Liver (tissue), 9 donors: ENCODE measurements around the gene LAYN. TPM values are rescaled to one million over a fixed set of nuclear protein-coding genes. Genes with fewer than 3 reads are reported as not detected.

Experiments used
- DNase-seq: peaks from one replicate; pipeline ENCODE4 v3.0.0-alpha.2; 2017; ENCODE audit warnings: low spot score
- H3K27ac ChIP-seq, 2 donors: one replicate each; pipeline ENCODE4 v1.7.0; 2013; ENCODE audit warnings: inconsistent platforms in 2 of 2, low read length in 2 of 2, control low read depth in 1 of 2, low read depth in 1 of 2, mild to moderate bottlenecking in 1 of 2
- H3K27me3 ChIP-seq, 4 donors: one replicate each; pipeline versions ENCODE4 v1.6.1 to v1.7.0; 2013; ENCODE audit warnings: low read length in 3 of 4, inconsistent platforms in 1 of 4, mild to moderate bottlenecking in 1 of 4, moderate library complexity in 1 of 4; ENCODE audit not compliant: control insufficient read depth in 4 of 4, insufficient read depth in 4 of 4
- H3K36me3 ChIP-seq, 4 donors: one replicate each; pipeline versions ENCODE4 v1.6.1 to v1.7.0; 2013; ENCODE audit warnings: low read length in 3 of 4, mild to moderate bottlenecking in 3 of 4, low read depth in 1 of 4, moderate library complexity in 1 of 4; ENCODE audit not compliant: control insufficient read depth in 4 of 4, insufficient read depth in 3 of 4
- H3K4me1 ChIP-seq, 4 donors: one replicate each; pipeline versions ENCODE4 v1.6.1 to v1.7.0; 2013; ENCODE audit warnings: low read length in 3 of 4, mild to moderate bottlenecking in 3 of 4, moderate library complexity in 1 of 4; ENCODE audit not compliant: control insufficient read depth in 4 of 4, insufficient read depth in 4 of 4
- H3K4me3 ChIP-seq, 3 donors: one replicate each; pipeline versions ENCODE4 v1.6.1 to v1.7.0; 2013; ENCODE audit warnings: low read length in 3 of 3, control low read depth in 1 of 3, low read depth in 1 of 3, mild to moderate bottlenecking in 1 of 3
- H3K9ac ChIP-seq, 2 donors: one replicate each; pipeline ENCODE4 v1.7.0; 2013; ENCODE audit warnings: low read length in 2 of 2, mild to moderate bottlenecking in 2 of 2, moderate library complexity in 2 of 2, control low read depth in 1 of 2, low read depth in 1 of 2
- H3K9me3 ChIP-seq, 4 donors: one replicate each; pipeline versions ENCODE4 v1.6.1 to v1.7.0; 2013; ENCODE audit warnings: low read length in 3 of 4; ENCODE audit not compliant: control insufficient read depth in 4 of 4
- EGR1 ChIP-seq, 2 donors: IDR thresholded peaks; 2 replicates each; pipeline ENCODE4 v1.6.1; 2016 to 2018; ENCODE audit warnings: antibody characterized with exemption in 2 of 2, low read depth in 2 of 2
- FOXA1 ChIP-seq: IDR thresholded peaks from 2 replicates; pipeline ENCODE4 v1.6.1; 2016; ENCODE audit warnings: antibody characterized with exemption
- FOXA2 ChIP-seq: IDR thresholded peaks from 2 replicates; pipeline ENCODE4 v1.6.1; 2016; ENCODE audit warnings: antibody characterized with exemption
- GABPA ChIP-seq, 2 donors: IDR thresholded peaks in 1 of 2; conservative IDR thresholded peaks in 1 of 2; 2 replicates each; pipeline ENCODE4 v1.6.1; 2016; ENCODE audit warnings: antibody characterized with exemption in 2 of 2, mild to moderate bottlenecking in 1 of 2, moderate library complexity in 1 of 2
- HNF4A ChIP-seq, 2 donors: conservative IDR thresholded peaks; 2 replicates each; pipeline ENCODE4 v1.6.1; 2016; ENCODE audit warnings: antibody characterized with exemption in 2 of 2, mild to moderate bottlenecking in 2 of 2
- HNF4G ChIP-seq: IDR thresholded peaks from 2 replicates; pipeline ENCODE4 v1.6.1; 2016; ENCODE audit warnings: antibody characterized with exemption
- JUND ChIP-seq, 2 donors: IDR thresholded peaks; 2 replicates each; pipeline ENCODE4 v1.6.1; 2016; ENCODE audit warnings: antibody characterized with exemption in 2 of 2
- NR2F2 ChIP-seq: IDR thresholded peaks from 2 replicates; pipeline ENCODE4 v1.6.1; 2016; ENCODE audit warnings: antibody characterized with exemption
- RAD21 ChIP-seq, 2 donors: IDR thresholded peaks; 2 replicates each; pipeline ENCODE4 v1.6.1; 2016; ENCODE audit warnings: antibody characterized with exemption in 2 of 2, mild to moderate bottlenecking in 2 of 2
- RXRA ChIP-seq, 2 donors: IDR thresholded peaks; 2 replicates each; pipeline ENCODE4 v1.6.1; 2017 to 2018; ENCODE audit warnings: antibody characterized with exemption in 2 of 2, mild to moderate bottlenecking in 1 of 2
- SP1 ChIP-seq: IDR thresholded peaks from 2 replicates; pipeline ENCODE4 v1.6.1; 2018; ENCODE audit warnings: antibody characterized with exemption, mild to moderate bottlenecking
- TAF1 ChIP-seq: conservative IDR thresholded peaks from 2 replicates; pipeline ENCODE4 v1.6.1; 2016; ENCODE audit warnings: antibody characterized with exemption, mild to moderate bottlenecking
- YY1 ChIP-seq: IDR thresholded peaks from 2 replicates; pipeline ENCODE4 v1.6.1; 2016; ENCODE audit warnings: antibody characterized with exemption, mild to moderate bottlenecking
- WGBS: extraction: QIAGEN DNeasy Blood & Tissue Kit; methylation state at CpG from one replicate; pipeline ENCODE4 v1.1.7; 2013; 5-methylcytosine and 5-hydroxymethylcytosine counted together
- polyA plus RNA-seq, 2 donors: library from polyadenylated mRNA; stranded (reverse) in 1 of 2; unstranded in 1 of 2; fragments of 200-250 nt in 1 of 2; fragments of >200 nt in 1 of 2; fragmentation: Nextera tagmentation in 1 of 2; extraction: Ambion mirVana in 1 of 2; gene quantifications; one replicate each; pipeline versions ENCODE4 v1.2.1 to v1.2.3, GENCODE V29; 2013 to 2015
- total RNA-seq, 2 donors: library from RNA; depleted of rRNA; stranded (reverse); fragments of >200 nt; gene quantifications; one replicate each; pipeline ENCODE4 v1.2.3, GENCODE V29; 2014
- TF ChIP-seq, protein P1 (sequence below): IDR thresholded peaks from 2 replicates; pipeline ENCODE4 v1.6.1; 2016; ENCODE audit warnings: antibody characterized with exemption
- TF ChIP-seq, protein P2 (sequence below): IDR thresholded peaks from 2 replicates; pipeline ENCODE4 v1.6.1; 2016; ENCODE audit warnings: antibody characterized with exemption, mild to moderate bottlenecking
- TF ChIP-seq, protein P3 (sequence below): fragments of 150-350 bp; IDR thresholded peaks from 2 replicates; pipeline ENCODE4 v1.5.1; 2017; ENCODE audit warnings: improper control_type of control experiment, low read depth, low read length; ENCODE audit not compliant: missing input control
- TF ChIP-seq, protein P4 (sequence below): IDR thresholded peaks from 2 replicates; pipeline ENCODE4 v1.6.1; 2016; ENCODE audit warnings: antibody characterized with exemption
- TF ChIP-seq, protein P5 (sequence below): IDR thresholded peaks from 2 replicates; pipeline ENCODE4 v1.6.1; 2016; ENCODE audit warnings: antibody characterized with exemption
- donor health status: healthy.
- donor health status: healthy.
- donor health status: healthy.
- donor health status: healthy.
- donor health status: healthy.

The LAYN gene
- total and polyA plus RNA-seq, 4 donors = 0.43 to 0.98 (median 0.88) TPM

GRCh38 chr11:111500481-111500880, 40.0 kb upstream of the LAYN start:
- Histone ChIP-seq H3K9ac (no peak overlapping the region), H3K4me3 (no peak overlapping the region), H3K27ac (no peak overlapping the region), H3K4me1 (no peaks in the 10 kb centered on the region), H3K36me3 (no peaks in the 10 kb centered on the region), H3K27me3 (peaks cover 0 to 3% (median 0%) of the 10 kb centered on the region in 4 donors), H3K9me3 (no peaks in the 10 kb centered on the region)
- 51% methylated on average over 1 of the region's 1 CpG for WGBS
- TF ChIP-seq FOXA1 = no peak
- TF ChIP-seq FOXA2 = no peak
- TF ChIP-seq HNF4A (conservative IDR thresholded peaks at IDR 0.05) = no peak
- no peak for DNase-seq

DNA sequence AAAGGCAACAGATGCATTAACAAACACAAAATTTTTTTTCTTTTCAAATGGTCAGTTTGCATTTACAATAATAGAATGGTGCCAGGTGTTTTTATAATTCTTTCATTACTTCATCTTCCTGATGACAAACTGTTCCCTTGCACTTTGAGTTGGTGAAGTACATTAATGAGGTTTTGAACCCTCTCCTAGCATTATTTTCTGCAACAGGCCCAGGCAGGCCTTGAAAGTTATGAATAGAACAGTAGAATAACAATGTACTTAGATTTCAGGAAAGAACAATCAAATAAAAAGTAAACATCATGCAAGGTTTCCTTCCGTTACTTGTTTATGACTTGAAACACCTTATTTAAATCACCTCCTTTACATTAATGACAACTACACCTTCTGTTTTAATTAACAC, 37.9 kb upstream of the LAYN start:
- Histone ChIP-seq H3K4me1 (no peaks in the 10 kb centered on the region), H3K36me3 (no peaks in the 10 kb centered on the region), H3K9ac (no peak overlapping the region), H3K9me3 (no peaks in the 10 kb centered on the region), H3K27me3 (peaks cover 0 to 3% (median 0%) of the 10 kb centered on the region in 4 donors), H3K4me3 (no peak overlapping the region), H3K27ac (no peak overlapping the region)
- whole genome bisulfite sequencing = 89% methylated on average over 1 of the region's 1 CpG
- TF ChIP-seq HNF4A (conservative IDR thresholded peaks at IDR 0.05) (no peak), HNF4G (no peak), NR2F2 (no peak), EGR1 (IDR thresholded peaks at IDR 0.05; ENCODE audit: low read depth in 2 of 2) (no peak), FOXA1 (no peak), TAF1 (no peak)
- no peak for DNase-seq

GRCh38 chr11:111510311-111510710, 30.2 kb upstream of the LAYN start:
- no peak overlapping the region for H3K27ac ChIP-seq
- DNase-seq = no peak
- peaks cover 0 to 10% (median 2%) of the 10 kb centered on the region in 4 donors for H3K27me3 ChIP-seq
- H3K4me3 ChIP-seq = no peak overlapping the region
- WGBS = 93% methylated on average over 1 of the region's 1 CpG
- H3K36me3 ChIP-seq = no peaks in the 10 kb centered on the region
- H3K4me1 ChIP-seq = peaks cover 4 to 9% (median 7%) of the 10 kb centered on the region in 4 donors
- no peaks in the 10 kb centered on the region for H3K9me3 ChIP-seq
- TF ChIP-seq TAF1 (no peak), RXRA (IDR thresholded peaks at IDR 0.05) (no peak), SP1 (no peak), YY1 (no peak), NR2F2 (no peak), HNF4A (conservative IDR thresholded peaks at IDR 0.05) (no peak), JUND (IDR thresholded peaks at IDR 0.05) (no peak), RAD21 (IDR thresholded peaks at IDR 0.05) (no peak), FOXA1 (no peak), EGR1 (IDR thresholded peaks at IDR 0.05; ENCODE audit: low read depth in 2 of 2) (no peak), GABPA (IDR thresholded peaks at IDR 0.05 in 1 of 2, conservative IDR thresholded peaks at IDR 0.05 in 1 of 2) (no peak), HNF4G (no peak), FOXA2 (no peak)
- TF ChIP-seq, protein P1, sequence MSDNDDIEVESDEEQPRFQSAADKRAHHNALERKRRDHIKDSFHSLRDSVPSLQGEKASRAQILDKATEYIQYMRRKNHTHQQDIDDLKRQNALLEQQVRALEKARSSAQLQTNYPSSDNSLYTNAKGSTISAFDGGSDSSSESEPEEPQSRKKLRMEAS = no peak
- TF ChIP-seq, protein P2, sequence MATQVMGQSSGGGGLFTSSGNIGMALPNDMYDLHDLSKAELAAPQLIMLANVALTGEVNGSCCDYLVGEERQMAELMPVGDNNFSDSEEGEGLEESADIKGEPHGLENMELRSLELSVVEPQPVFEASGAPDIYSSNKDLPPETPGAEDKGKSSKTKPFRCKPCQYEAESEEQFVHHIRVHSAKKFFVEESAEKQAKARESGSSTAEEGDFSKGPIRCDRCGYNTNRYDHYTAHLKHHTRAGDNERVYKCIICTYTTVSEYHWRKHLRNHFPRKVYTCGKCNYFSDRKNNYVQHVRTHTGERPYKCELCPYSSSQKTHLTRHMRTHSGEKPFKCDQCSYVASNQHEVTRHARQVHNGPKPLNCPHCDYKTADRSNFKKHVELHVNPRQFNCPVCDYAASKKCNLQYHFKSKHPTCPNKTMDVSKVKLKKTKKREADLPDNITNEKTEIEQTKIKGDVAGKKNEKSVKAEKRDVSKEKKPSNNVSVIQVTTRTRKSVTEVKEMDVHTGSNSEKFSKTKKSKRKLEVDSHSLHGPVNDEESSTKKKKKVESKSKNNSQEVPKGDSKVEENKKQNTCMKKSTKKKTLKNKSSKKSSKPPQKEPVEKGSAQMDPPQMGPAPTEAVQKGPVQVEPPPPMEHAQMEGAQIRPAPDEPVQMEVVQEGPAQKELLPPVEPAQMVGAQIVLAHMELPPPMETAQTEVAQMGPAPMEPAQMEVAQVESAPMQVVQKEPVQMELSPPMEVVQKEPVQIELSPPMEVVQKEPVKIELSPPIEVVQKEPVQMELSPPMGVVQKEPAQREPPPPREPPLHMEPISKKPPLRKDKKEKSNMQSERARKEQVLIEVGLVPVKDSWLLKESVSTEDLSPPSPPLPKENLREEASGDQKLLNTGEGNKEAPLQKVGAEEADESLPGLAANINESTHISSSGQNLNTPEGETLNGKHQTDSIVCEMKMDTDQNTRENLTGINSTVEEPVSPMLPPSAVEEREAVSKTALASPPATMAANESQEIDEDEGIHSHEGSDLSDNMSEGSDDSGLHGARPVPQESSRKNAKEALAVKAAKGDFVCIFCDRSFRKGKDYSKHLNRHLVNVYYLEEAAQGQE = no peak
- TF ChIP-seq, protein P3, sequence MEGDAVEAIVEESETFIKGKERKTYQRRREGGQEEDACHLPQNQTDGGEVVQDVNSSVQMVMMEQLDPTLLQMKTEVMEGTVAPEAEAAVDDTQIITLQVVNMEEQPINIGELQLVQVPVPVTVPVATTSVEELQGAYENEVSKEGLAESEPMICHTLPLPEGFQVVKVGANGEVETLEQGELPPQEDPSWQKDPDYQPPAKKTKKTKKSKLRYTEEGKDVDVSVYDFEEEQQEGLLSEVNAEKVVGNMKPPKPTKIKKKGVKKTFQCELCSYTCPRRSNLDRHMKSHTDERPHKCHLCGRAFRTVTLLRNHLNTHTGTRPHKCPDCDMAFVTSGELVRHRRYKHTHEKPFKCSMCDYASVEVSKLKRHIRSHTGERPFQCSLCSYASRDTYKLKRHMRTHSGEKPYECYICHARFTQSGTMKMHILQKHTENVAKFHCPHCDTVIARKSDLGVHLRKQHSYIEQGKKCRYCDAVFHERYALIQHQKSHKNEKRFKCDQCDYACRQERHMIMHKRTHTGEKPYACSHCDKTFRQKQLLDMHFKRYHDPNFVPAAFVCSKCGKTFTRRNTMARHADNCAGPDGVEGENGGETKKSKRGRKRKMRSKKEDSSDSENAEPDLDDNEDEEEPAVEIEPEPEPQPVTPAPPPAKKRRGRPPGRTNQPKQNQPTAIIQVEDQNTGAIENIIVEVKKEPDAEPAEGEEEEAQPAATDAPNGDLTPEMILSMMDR = no peak
- TF ChIP-seq, protein P4, sequence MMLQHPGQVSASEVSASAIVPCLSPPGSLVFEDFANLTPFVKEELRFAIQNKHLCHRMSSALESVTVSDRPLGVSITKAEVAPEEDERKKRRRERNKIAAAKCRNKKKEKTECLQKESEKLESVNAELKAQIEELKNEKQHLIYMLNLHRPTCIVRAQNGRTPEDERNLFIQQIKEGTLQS = no peak
- TF ChIP-seq, protein P5, sequence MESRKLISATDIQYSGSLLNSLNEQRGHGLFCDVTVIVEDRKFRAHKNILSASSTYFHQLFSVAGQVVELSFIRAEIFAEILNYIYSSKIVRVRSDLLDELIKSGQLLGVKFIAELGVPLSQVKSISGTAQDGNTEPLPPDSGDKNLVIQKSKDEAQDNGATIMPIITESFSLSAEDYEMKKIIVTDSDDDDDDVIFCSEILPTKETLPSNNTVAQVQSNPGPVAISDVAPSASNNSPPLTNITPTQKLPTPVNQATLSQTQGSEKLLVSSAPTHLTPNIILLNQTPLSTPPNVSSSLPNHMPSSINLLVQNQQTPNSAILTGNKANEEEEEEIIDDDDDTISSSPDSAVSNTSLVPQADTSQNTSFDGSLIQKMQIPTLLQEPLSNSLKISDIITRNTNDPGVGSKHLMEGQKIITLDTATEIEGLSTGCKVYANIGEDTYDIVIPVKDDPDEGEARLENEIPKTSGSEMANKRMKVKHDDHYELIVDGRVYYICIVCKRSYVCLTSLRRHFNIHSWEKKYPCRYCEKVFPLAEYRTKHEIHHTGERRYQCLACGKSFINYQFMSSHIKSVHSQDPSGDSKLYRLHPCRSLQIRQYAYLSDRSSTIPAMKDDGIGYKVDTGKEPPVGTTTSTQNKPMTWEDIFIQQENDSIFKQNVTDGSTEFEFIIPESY = no peak
- no peak overlapping the region for H3K9ac ChIP-seq
